ENCODE data around the gene ZNF407.
"Not testable (repeated sequence)": the region's sequence is repeated elsewhere in the genome, so short reads cannot be mapped to it uniquely, and the experiment has no call there.

The ZNF407 gene, protein sequence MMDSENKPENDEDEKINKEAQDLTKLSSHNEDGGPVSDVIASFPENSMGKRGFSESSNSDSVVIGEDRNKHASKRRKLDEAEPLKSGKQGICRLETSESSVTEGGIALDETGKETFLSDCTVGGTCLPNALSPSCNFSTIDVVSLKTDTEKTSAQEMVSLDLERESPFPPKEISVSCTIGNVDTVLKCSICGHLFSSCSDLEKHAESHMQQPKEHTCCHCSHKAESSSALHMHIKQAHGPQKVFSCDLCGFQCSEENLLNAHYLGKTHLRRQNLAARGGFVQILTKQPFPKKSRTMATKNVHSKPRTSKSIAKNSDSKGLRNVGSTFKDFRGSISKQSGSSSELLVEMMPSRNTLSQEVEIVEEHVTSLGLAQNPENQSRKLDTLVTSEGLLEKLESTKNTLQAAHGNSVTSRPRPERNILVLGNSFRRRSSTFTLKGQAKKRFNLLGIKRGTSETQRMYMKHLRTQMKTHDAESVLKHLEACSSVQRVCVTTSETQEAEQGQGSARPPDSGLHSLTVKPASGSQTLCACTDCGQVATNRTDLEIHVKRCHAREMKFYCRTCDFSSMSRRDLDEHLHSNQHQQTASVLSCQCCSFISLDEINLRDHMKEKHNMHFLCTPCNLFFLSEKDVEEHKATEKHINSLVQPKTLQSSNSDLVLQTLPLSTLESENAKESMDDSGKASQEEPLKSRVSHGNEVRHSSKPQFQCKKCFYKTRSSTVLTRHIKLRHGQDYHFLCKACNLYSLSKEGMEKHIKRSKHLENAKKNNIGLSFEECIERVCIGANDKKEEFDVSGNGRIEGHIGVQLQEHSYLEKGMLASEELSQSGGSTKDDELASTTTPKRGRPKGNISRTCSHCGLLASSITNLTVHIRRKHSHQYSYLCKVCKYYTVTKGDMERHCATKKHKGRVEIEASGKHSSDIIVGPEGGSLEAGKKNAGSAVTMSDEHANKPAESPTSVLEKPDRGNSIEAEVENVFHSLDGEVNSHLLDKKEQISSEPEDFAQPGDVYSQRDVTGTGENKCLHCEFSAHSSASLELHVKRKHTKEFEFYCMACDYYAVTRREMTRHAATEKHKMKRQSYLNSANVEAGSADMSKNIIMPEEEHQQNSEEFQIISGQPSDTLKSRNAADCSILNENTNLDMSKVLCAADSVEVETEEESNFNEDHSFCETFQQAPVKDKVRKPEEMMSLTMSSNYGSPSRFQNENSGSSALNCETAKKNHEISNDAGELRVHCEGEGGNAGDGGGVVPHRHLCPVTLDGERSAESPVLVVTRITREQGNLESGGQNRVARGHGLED (N-terminal part only)

DNA sequence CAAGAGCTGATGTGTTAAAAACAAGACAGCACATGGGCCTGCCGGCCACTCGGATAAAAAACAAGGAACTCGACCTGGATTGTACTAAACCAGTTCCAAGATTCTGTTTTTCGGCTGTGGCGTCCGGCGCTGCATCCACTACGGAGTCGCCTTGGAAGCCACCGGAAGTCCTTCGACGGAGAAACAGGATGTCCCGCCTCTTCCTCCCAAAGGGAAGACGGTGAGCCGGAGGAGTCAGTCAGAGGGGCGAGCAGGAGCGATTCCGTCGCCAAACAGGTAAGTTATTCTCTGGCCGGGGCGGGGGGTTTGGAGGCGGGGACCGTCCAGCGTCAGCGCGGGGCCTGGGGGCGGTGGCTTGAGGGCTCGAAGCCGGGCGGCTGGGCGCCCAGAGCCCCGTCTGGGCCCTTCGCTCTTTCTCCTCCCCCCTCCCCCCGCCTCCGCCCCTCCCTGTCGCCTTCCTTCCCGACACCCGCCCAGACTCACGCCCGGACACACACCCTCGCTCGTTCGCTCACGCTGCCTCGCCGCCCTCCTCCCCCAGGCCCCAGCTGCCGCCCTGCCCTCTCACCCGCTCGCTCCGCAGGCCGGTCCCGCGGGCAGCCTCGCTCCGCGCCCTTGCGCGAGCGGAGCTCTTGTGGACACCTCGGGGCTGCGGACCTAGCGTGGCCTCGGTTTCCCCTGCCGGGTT lies at the start of gene ZNF407:
Gene ZNF407 (plus strand): TSS at position 209 of the 688 bp plus-strand sequence. CDS start 33,150 bp downstream, outside the sequence.
- FAIRE-seq: no peak

DNA sequence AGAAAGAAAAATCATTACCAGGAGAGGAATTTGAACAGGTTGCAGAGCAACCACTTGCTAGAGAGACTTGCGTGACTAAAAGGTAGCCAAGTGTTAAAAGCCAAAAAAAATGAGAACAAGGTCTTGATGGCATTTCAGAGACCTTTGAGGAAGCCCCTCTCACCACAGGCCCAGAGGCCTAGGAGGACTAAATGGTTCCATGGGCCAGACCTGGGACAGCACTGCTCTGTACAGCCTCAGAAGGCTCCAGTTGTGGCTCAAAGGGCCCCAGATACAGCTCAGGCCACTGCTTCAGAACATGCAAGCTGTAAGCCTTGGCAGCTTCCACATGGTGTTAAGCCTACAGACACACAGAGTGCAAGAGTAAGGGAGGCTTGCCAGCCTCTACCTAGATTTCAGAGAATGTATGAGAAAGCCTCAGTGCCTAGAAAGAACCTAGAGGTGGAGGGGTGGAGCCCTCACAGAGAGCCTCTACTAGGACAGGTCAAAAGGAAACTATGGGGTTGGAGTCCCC lies 48.0 kb upstream of the ZNF407 start:
- no peak for FAIRE-seq

DNA sequence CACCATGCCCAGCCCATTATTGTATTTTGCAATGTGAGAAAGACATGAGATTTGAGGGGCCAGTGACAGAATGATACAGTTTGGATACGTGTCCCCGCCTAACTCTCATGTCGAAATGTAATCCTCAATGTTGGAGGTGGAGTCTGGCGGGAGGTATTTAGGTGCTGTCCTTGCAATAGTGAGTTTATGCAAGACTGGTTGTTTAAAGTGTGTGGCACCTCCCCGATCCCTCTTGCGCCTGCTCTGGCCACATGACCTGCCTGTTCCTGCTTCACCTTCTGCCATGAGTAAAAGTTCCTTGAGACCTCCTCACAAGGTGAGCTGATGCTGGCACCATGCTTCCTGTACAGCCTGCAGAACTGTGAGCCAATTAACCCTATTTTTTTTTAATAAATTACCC lies 46.8 kb upstream of the ZNF407 start:
- no peak for FAIRE-seq

DNA sequence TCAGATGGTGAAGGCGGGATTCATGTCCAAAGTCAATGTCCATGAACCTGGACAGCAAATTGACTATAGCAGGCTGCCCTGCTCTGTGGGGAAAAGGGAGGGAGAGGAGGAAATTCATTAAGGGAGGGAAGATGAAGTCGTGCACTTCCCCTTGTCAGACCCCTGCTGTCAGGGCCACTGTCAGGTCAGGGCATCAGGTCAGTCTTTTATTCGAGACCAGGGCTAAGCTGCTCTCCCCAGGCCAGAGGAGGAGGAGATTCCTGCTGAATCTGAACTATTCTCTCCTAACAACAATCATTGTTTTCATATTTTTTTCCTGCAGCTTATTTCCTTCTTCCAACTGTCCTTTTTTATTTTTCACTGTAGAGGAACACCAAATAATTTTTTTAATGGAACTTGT lies 46.2 kb upstream of the ZNF407 start:
- no peak for FAIRE-seq

DNA sequence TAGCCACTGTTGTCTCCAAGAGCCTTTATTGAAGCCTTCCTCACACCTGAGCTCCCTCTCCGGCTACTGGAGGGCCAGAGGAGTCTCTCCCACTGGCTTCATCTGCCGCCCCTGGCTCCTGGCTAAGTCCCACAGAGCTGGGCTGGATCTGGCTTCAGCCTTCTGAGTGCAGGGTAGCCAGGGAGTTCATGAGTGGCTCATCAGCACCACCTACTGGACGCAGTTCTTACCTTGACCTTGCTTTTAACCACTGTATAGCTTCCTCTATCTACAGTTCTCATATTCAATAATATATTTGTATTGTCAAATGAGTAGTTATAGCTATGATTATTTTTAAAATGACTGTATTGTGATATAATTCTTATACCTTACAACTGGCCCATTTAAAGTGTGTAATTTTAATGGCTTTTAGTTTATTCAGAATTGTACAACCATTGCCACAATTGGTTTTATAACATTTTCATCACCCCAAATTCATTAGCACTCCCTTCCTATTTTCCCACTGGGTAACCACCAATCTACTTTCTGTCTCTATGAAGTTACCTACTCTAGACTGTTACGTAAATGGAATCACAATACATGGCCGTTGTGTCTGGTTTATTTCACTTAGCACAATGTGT lies 45.6 kb upstream of the ZNF407 start:
- peak; percentile 91 for FAIRE-seq

DNA sequence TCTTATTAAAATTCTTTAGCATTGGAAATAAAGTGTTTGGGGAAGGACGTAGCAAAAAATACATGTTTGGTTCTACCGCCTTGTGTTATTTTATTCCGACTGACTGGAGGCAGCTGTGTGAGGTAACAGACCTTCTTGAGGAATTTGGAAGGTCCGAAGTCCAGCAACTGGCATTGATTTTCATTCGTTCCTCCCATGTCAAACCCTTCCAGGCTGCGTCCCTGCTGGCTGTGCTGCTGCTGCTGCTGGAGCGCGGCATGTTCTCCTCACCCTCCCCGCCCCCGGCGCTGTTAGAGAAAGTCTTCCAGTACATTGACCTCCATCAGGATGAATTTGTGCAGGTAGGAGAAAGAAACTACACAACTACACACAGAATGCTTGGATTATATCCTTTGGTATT lies 41.5 kb upstream of the ZNF407 start:
- no peak for FAIRE-seq

DNA sequence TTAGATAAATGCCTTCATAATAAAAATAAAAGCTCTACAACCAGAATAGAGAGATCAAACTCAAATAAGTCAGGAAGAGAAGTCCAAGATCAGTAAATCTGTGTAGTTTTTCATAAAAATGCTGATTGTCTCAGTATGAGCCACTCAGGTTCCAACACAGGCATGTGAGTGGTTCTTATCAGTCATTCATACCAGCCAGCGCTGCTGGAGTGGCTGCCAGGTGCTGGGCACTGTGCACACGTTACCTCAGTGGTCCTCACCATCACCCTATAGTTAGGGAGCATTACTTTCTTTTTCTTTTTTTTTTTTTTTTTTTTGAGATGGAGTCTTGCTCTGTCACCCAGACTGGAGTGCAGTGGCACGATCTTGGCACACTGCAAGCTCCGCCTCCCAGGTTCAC lies 39.6 kb upstream of the ZNF407 start:
- no peak for FAIRE-seq

DNA sequence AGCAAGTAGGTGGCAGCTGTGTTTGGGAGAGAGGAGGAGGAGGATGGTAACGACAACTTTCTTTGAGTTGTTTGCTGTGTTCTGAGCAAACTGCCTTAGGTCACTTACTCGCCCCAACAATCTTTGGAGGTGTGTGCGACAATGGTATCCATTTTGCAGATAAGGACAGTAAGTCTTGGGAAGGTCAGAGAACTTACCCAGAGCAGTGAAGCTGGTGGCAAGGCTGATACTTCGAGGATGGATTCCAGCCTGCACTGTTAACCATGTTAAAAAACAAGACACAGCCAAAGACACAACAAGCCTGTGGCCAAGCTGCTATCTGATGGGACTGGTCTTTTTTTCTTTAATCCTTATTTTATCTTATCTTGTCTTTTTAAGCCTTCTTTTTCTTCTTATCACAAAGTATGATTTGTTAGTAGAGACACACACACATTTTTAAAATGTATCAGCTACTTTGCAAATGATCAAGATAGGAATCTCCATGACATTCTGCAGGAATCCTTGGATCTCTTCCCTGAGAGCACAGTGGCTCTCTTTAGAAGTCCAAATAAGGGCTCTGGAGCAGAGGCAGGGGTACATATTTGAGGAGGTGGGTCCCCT lies 35.4 kb upstream of the ZNF407 start:
- no peak for FAIRE-seq

DNA sequence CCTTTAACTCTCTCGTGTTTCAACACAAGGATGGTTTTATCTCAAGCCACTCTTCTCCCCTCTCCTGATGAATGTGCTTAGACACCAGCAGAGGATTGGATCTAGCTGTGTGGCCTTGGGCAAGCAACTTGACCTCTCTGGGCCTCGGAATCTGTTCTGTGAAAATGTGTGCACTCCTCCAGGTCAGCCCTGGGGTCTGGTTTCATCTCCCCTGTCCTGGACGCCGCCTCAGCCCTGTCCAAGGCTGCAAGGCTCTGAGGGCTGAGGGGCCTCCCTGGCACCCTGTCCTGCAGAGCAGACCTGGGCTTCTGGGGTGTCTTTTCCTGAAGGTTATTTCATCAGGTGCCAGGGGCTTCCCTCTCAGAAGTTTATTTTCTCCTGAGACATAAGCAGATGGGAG lies 34.9 kb upstream of the ZNF407 start:
- no peak for FAIRE-seq

DNA sequence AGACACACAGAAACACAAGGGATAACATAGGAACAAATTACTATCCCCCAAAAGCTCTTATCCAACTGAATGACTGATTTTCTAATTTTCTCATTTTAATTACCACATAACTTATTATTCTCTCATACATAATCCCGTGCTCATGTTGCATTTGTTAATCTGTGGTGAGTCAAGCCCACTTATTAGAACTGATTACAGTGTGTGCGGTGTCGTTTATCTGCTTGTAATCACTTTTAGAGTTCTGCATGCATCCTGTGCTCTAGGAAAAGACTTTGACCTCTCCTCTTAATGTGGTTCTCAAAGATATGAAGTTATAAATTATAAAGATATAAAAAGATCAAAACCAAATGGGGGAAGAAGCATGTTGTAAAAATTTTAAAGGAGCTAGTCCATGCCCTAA lies 33.7 kb upstream of the ZNF407 start:
- no peak for FAIRE-seq

DNA sequence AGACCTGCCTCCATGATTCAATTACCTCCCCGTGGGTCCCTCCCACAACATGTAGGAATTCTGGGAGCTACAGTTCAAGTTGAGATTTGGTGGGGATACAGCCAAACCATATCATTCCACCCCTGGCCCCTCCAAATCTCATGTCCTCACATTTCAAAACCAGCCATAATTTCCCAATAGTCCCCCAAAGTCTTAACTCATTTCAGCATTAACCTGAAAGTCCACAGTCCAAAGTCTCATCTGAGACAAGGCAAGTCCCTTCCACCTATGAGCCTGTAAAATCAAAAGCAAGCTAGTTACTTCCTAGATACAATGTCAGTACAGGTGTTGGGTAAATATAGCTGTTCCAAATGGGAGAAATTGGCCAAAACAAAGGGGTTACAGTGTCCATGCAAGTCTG lies 32.5 kb upstream of the ZNF407 start:
- not testable (repeated sequence) for FAIRE-seq

DNA sequence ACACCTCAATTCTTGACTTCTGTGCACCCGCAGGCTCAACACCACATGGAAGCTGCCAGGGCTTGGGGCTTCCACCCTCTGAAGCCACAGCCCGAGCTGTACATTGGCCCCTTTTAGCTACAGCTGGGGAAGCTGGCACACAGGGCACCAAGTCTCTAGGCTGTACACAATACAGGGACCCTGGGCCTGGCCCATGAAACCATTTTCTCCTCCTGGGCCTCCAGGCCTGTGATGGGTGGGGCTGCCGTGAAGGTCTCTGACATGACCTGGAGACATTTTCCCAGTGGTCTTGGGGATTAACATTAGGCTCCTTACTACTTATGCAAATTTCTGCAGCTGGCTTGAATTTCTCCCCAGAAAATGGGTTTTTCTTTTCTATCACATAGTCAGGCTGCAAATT lies 31.7 kb upstream of the ZNF407 start:
- not testable (repeated sequence) for FAIRE-seq

DNA sequence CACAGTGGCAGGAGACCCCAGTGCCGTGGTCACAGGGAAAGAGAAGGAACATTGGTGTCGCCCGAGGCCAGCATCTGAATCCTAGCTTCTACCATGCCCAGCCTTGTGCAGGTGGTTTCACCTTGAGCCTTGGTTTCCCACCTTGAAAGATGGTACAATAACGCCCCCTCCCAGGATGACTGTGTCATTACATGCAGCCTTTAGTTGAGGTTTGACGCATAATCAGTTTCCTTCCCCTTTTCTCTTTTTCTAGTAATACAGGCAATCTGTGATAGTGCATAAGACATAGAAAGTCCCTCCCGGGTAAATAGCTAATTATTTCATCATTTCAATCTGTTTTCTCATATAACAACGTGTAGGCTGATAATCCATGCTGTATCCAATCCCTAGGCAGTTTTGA lies 29.8 kb upstream of the ZNF407 start:
- no peak for FAIRE-seq

DNA sequence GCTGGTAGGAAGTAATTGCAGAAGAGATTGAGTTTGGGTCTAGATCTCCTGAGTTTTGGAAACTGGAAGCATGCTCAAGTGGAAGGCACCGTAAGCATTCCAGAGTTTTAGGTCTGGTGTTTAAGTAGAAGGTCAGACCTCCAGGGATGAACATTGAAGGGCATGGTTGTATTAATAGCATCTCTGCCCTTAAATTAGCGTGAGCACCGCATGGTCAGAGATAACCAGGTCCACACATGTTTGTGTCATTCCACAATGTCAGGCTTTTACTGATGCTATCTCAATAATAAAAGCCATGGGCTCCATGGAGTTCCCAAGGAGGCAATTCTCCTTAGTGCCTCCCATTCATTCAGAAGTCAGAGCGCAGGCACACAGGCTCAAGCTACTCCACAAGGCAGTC lies 28.3 kb upstream of the ZNF407 start:
- no peak for FAIRE-seq

DNA sequence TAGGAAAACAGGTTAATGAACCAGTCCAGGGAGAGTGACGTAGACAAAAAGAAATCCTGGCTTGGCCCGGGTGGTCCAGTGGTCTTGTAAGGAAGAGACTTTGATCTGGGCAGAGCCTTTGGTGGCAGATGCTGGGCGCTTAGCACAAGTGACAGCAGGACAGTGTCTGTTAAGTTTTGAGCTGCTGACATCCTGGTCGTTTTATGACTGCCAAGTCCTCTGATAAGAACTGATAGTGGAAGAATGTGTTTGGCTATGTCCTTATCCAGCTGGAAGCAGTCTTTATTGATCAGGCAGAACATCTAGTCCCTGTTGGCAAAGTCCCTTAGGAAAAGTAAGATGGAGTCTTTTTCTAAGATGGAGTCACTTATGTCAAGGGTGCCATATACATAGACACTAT lies 27.4 kb upstream of the ZNF407 start:
- no peak for FAIRE-seq

DNA sequence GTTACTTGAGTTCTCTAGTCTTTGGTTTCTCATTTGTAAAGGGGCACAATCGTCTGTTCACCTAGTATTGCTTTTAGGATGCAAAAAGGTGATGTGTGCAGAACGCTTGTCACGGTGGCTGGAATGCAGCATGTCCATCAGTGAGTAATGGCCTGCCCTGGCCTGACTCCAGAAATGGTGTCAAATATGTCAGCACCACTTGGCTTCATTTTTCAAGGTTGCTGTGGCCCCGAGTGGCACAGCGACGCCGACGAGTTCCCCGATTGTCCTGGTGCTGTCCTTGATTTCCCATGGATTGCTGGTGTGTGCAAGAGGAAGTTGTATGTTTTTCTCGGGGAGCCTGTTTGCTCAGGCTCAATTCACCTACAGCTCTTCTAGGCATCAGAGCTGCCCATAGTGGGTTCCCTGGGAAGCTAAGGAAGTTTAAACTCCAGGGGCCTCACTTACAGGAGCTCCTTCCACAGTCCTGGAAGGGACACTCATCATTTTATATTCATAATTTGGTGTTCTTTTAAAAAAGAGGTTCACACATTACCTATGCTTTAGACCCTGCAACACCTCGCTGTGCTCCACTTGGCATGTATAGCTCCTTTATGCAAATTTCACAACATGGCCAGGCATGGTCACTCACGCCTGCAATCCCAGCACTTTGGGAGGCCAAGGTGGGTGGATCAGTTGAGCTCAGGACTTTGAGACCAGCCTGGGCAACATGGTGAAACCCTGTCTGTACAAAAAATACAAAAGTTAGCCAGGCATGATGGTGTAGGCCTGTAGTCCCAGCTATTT lies 25.6 kb upstream of the ZNF407 start:
- FAIRE-seq: no peak

DNA sequence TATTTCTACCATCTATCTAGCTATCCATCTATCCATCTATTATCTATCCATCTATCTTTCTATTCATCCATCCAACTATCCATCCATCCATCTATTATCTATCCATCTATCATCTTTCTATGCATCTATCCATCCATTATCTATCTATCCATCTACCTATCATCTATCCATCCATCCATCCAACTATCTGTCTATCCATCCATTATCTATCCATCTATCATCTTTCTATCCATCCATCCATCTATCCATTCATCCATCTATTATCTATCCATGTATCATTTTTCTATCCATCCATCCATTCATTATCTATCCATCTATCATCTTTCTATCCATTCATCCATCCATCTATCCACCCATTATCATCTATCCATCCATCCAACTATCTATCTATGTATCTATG lies 24.6 kb upstream of the ZNF407 start:
- no peak for FAIRE-seq

DNA sequence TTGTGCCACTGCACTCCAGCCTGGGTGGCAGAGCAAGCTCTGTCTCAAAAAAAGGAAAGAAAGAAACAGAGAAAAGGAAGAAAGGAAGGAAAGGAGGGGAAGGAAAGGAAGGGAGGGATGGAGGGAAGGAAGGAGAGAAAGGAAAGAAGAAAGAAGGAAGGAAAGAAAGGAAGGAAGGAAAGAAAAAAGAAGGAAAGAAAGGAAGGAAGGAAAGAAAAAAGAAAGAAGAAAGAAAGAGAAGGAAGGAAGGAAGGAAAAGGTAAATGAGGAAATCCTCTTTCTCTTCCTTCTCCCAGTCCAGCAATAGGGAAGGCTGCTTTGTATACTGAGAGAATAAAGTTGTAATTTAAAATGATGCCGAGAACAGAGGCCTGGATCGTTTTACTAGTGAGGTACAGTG lies 22.8 kb upstream of the ZNF407 start:
- FAIRE-seq: no peak

DNA sequence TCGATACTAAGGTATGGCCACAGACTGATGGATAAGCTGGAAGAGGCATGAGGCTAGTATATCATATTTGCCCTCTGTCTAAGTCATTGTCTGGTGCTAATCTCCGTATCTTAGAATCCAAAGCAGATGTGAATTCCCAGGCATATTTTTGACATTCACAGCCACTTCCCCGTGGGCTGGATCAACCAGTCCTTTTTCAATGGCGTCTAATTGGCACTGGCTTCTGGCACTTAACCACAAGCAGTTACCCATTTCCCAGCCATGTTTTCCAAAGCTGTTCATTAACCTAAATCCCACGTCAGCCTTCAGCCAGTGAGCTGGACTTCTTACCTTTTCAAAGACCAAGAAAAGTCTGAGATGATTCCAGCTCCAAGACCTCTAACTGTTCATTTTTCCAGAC lies 20.7 kb upstream of the ZNF407 start:
- FAIRE-seq: no peak

DNA sequence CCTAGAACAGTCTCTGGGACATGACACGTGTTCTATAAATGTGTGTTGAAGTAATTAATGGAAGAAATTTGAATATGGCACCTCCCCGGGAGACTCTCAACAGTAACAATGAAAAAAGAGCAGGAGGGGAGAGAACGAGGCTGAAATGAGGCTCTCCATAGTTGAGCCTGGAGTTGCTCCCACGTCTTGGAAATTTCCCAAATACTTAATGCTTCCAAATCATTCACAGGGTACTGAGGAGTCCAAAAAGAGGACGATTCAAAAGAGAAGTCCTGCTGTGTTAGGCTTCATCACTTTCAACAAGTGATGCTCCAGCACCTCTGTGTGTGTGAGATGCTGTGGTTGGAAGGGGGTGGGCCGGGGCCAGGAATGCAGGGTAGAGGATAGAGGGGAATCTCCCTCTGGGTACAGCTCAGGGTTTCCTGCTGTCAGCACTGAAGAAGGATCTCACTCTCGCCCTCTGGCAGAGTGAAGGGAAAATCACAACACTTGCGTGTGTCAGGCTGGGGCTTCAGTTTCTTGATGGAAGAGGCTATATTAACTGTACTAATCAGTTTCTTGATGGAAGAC lies 18.1 kb upstream of the ZNF407 start:
- no peak for FAIRE-seq
